CD14-positive monocyte (primary cell): ENCODE data around the gene PAN3. TPM values are rescaled to one million over a fixed set of nuclear protein-coding genes. Genes with fewer than 3 reads are reported as not detected.

ENCODE experiments used
- DNase-seq, 3 donors: peaks; one replicate each; pipeline ENCODE4 v3.0.0-alpha.2; 2011 to 2022
- H2AFZ ChIP-seq: 2 replicates; pipeline ENCODE4 v1.6.0; 2012; ENCODE audit warnings: mild to moderate bottlenecking, low read depth, low read length, inconsistent platforms; ENCODE audit not compliant: insufficient read depth, poor library complexity, severe bottlenecking
- H3K27ac ChIP-seq, 2 donors: 1 replicate in 1 of 2; 2 replicates in 1 of 2; pipeline ENCODE4 v1.5.1; 2012 to 2013; ENCODE audit warnings: low read length in 2 of 2, control low read depth in 1 of 2, inconsistent platforms in 1 of 2, low read depth in 1 of 2, mild to moderate bottlenecking in 1 of 2
- H3K27me3 ChIP-seq, 2 donors: one replicate each; pipeline versions ENCODE4 v1.6.0 to v1.6.1; 2011 to 2013; ENCODE audit warnings: low read length in 2 of 2; ENCODE audit not compliant: control insufficient read depth in 2 of 2, insufficient read depth in 2 of 2
- H3K36me3 ChIP-seq, 2 donors: replicated peaks in 1 of 2; 1 replicate in 1 of 2; 2 replicates in 1 of 2; pipeline versions ENCODE4 v1.5.1 to v1.6.1; 2012 to 2013; ENCODE audit warnings: low read length in 2 of 2, control low read depth in 1 of 2, inconsistent platforms in 1 of 2, mild to moderate bottlenecking in 1 of 2; ENCODE audit not compliant: insufficient read depth in 2 of 2, control insufficient read depth in 1 of 2
- H3K4me1 ChIP-seq, 2 donors: 1 replicate in 1 of 2; 2 replicates in 1 of 2; pipeline versions ENCODE4 v1.5.1 to v1.6.1; 2012 to 2013; ENCODE audit warnings: low read length in 2 of 2, control low read depth in 1 of 2, inconsistent platforms in 1 of 2, mild to moderate bottlenecking in 1 of 2, moderate library complexity in 1 of 2; ENCODE audit not compliant: insufficient read depth in 2 of 2, control insufficient read depth in 1 of 2
- H3K4me2 ChIP-seq: replicated peaks from 2 replicates; pipeline ENCODE3; 2012; ENCODE audit warnings: low read length, moderate library complexity, mild to moderate bottlenecking; ENCODE audit not compliant: poor library complexity, severe bottlenecking; ENCODE audit errors: extremely low read depth
- H3K4me3 ChIP-seq, 3 experiments: fragments of 200-600 bp in 1 of 3; sonication (generic) in 1 of 3; replicated peaks in 1 of 3; 1 replicate in 2 of 3; 2 replicates in 1 of 3; pipeline ENCODE4 v1.5.1; 2011 to 2013; ENCODE audit warnings: low read length in 3 of 3, mild to moderate bottlenecking in 3 of 3, control low read depth in 2 of 3, low read depth in 2 of 3, inconsistent platforms in 1 of 3, moderate library complexity in 1 of 3
- H3K79me2 ChIP-seq: 2 replicates; pipeline ENCODE4 v1.6.0; 2012; ENCODE audit warnings: mild to moderate bottlenecking, control low read depth, inconsistent platforms, low read length, moderate library complexity; ENCODE audit not compliant: insufficient read depth
- H3K9ac ChIP-seq: 2 replicates; pipeline ENCODE4 v1.6.0; 2017; ENCODE audit warnings: low read length, mild to moderate bottlenecking; ENCODE audit not compliant: insufficient read depth, poor library complexity, severe bottlenecking
- H3K9me3 ChIP-seq, 2 donors: replicated peaks in 1 of 2; 1 replicate in 1 of 2; 2 replicates in 1 of 2; pipeline versions ENCODE4 v1.5.1 to v1.6.1; 2012 to 2013; ENCODE audit warnings: low read length in 2 of 2, control low read depth in 1 of 2; ENCODE audit not compliant: control insufficient read depth in 1 of 2, insufficient read depth in 1 of 2
- H4K20me1 ChIP-seq: 2 replicates; pipeline ENCODE4 v1.6.0; 2012; ENCODE audit warnings: mild to moderate bottlenecking, low read length, control low read depth, moderate library complexity; ENCODE audit not compliant: insufficient read depth
- H3K27ac Mint-ChIP-seq, 7 donors: one replicate each; pipeline ENCODE4 v1.8.0; 2020; ENCODE audit warnings: mild to moderate bottlenecking in 7 of 7, mixed read lengths in 7 of 7, moderate library complexity in 6 of 7, inconsistent platforms in 2 of 7
- H3K27me3 Mint-ChIP-seq, 3 donors: one replicate each; pipeline ENCODE4 v1.8.0; 2021 to 2022; ENCODE audit warnings: low read depth in 3 of 3, mild to moderate bottlenecking in 3 of 3, mixed read lengths in 3 of 3, moderate library complexity in 3 of 3, inconsistent platforms in 1 of 3
- H3K36me3 Mint-ChIP-seq, 2 donors: one replicate each; pipeline ENCODE4 v1.8.0; 2020; ENCODE audit warnings: mixed read lengths in 2 of 2, inconsistent platforms in 1 of 2, mild to moderate bottlenecking in 1 of 2
- H3K4me1 Mint-ChIP-seq: one replicate; pipeline ENCODE4 v1.8.0; 2020; ENCODE audit warnings: mild to moderate bottlenecking, mixed read lengths
- H3K4me3 Mint-ChIP-seq, 2 donors: one replicate each; pipeline ENCODE4 v1.8.0; 2020; ENCODE audit warnings: mild to moderate bottlenecking in 2 of 2, mixed read lengths in 2 of 2, moderate library complexity in 1 of 2
- H3K9me3 Mint-ChIP-seq, 7 donors: one replicate each; pipeline ENCODE4 v1.8.0; 2020 to 2022; ENCODE audit warnings: mixed read lengths in 7 of 7, mild to moderate bottlenecking in 6 of 7, moderate library complexity in 6 of 7, inconsistent platforms in 2 of 7
- whole genome bisulfite sequencing: methylation state at CpG from one replicate; pipeline ENCODE4 v1.1.5; 2013; ENCODE audit warnings: missing lambda C conversion rate; ENCODE audit not compliant: insufficient coverage; 5-methylcytosine and 5-hydroxymethylcytosine counted together
- intact Hi-C, 2 donors: fragments of 100-400 bp; cut with micrococcal nuclease; formaldehyde crosslinking; loops; one replicate each; pipeline versions ENCODE4 v1.15.0 to v1.15.1; 2023
- polyA plus RNA-seq, 3 donors: library from polyadenylated mRNA; depleted of rRNA in 1 of 3; unstranded in 2 of 3; stranded (reverse) in 1 of 3; fragments of 300-500 nt in 2 of 3; fragments of >200 nt in 1 of 3; fragmentation: Illumina TruSeq in 2 of 3; gene quantifications; 1 replicate in 2 of 3; 2 replicates in 1 of 3; pipeline ENCODE4 v1.2.3, GENCODE V29; 2012 to 2021
- TF ChIP-seq, protein P1 (sequence below): fragments of 200-600 bp; IDR thresholded peaks from one replicate; pipeline ENCODE4 v1.8.0; 2022; ENCODE audit warnings: antibody characterized with exemption, mild to moderate bottlenecking

Gene PAN3
- polyA plus RNA-seq, 3 donors: 3.0 to 27.9 (median 3.2) TPM

DNA sequence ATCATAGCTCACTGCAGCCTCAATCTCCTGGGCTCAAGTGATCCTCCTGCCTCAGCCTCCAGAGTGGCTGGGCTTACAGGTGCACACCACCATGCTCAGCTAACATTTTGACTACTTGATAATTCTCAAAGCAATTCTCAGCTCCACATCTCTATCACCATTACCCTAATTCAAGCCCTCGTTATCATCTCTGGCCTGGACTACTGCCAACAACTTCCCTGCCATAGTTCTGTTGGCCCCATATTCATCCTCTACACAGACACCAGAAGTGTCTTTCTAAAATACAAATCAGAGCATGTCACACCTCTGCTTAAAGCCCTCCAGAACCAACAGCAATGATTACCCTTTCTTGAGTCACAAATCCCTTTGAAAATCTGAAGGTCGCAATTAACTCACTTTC, 45.9 kb upstream of the PAN3 start:
- no peaks in the 10 kb centered on the region for H3K36me3 Mint-ChIP-seq
- 0% methylated on average over 1 of the region's 2 CpGs for WGBS
- no peaks in the 10 kb centered on the region for H3K27me3 Mint-ChIP-seq
- TF ChIP-seq, protein P1, sequence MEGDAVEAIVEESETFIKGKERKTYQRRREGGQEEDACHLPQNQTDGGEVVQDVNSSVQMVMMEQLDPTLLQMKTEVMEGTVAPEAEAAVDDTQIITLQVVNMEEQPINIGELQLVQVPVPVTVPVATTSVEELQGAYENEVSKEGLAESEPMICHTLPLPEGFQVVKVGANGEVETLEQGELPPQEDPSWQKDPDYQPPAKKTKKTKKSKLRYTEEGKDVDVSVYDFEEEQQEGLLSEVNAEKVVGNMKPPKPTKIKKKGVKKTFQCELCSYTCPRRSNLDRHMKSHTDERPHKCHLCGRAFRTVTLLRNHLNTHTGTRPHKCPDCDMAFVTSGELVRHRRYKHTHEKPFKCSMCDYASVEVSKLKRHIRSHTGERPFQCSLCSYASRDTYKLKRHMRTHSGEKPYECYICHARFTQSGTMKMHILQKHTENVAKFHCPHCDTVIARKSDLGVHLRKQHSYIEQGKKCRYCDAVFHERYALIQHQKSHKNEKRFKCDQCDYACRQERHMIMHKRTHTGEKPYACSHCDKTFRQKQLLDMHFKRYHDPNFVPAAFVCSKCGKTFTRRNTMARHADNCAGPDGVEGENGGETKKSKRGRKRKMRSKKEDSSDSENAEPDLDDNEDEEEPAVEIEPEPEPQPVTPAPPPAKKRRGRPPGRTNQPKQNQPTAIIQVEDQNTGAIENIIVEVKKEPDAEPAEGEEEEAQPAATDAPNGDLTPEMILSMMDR: no peak
- H3K27ac ChIP-seq: no peak overlapping the region
- H3K4me1 Mint-ChIP-seq: peaks cover 50% of the 10 kb centered on the region
- H3K4me2 ChIP-seq: no peak overlapping the region
- peak overlapping the region in 2 of 7 donors; percentile 9 to 61 for H3K27ac Mint-ChIP-seq
- no peaks in the 10 kb centered on the region for H4K20me1 ChIP-seq
- intact Hi-C loops: loop anchor here in 1 of 2 donors (5.0 kb wide), 1 partner anchor 35 kb away; no protein-coding TSS in a partner anchor
- no peaks in the 10 kb centered on the region for H3K36me3 ChIP-seq
- H3K79me2 ChIP-seq: peaks cover 86% of the 10 kb centered on the region
- H3K9me3 Mint-ChIP-seq: no peaks in the 10 kb centered on the region
- no peak overlapping the region for H2AFZ ChIP-seq
- H3K27me3 ChIP-seq: no peaks in the 10 kb centered on the region
- H3K9me3 ChIP-seq: no peaks in the 10 kb centered on the region
- H3K4me3 Mint-ChIP-seq: no peak overlapping the region
- DNase-seq: no peak
- peaks cover 38 to 49% of the 10 kb centered on the region in 2 donors for H3K4me1 ChIP-seq
- H3K9ac ChIP-seq: no peak overlapping the region
- H3K4me3 ChIP-seq: no peak overlapping the region

DNA sequence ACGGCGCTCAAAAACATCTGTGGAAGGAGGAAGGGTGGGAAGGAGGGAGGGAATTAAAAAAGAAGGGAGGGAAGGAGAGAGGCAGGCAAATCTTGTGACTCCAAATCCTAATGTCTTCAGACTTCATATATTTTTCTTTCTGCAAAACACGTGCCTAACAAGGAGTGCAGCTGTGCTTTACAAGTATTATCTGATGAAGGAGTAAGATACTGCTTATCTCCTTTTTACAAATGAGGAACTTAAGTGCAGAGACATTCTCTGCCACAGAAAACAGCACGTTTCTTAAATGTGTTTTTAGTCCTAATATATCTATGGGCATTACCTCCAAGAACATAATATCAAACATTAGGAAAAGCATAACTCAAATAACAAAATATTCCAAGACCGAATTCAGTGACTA, 44.5 kb upstream of the PAN3 start:
- H3K9me3 Mint-ChIP-seq: peaks cover 0 to 4% (median 0%) of the 10 kb centered on the region in 7 donors
- Histone ChIP-seq H4K20me1 (no peaks in the 10 kb centered on the region), H3K4me1 (peaks cover 38 to 53% of the 10 kb centered on the region in 2 donors), H3K79me2 (peaks cover 93% of the 10 kb centered on the region), H3K9ac (no peak overlapping the region), H3K27me3 (no peaks in the 10 kb centered on the region), H3K27ac (peak overlapping the region in 1 of 2 donors; percentile 69), H3K4me3 (peak overlapping the region in 1 of 3 experiments; percentile 66), H2AFZ (peak overlapping the region; percentile 60), H3K9me3 (no peaks in the 10 kb centered on the region), H3K36me3 (no peaks in the 10 kb centered on the region), H3K4me2 (peak overlapping the region; percentile 61)
- no CpG with 5 or more reads among the region's 5 CpGs for WGBS
- H3K4me1 Mint-ChIP-seq: peaks cover 56% of the 10 kb centered on the region
- H3K36me3 Mint-ChIP-seq: no peaks in the 10 kb centered on the region
- TF ChIP-seq, protein P1: no peak
- H3K27me3 Mint-ChIP-seq: peaks cover 0 to 1% (median 0%) of the 10 kb centered on the region in 3 donors
- DNase-seq: peak in 1 of 3 donors; percentile 29
- peak overlapping the region in 6 of 7 donors; percentile 48 to 80 (median 72) for H3K27ac Mint-ChIP-seq
- H3K4me3 Mint-ChIP-seq: peak overlapping the region in 1 of 2 donors; percentile 65
- intact Hi-C loops: loop anchor here in 1 of 2 donors (5.0 kb wide), 1 partner anchor 37 kb away; no protein-coding TSS in a partner anchor
